22Rv1 (cell line): ENCODE results near the gene CAPN12.
"Not testable (repeated sequence)": the region's sequence is repeated elsewhere in the genome, so short reads cannot be mapped to it uniquely, and the experiment has no call there.

Experiments
- ZFX ChIP-seq: fragments of 450-650 bp; IDR thresholded peaks from 2 replicates; pipeline ENCODE4 v1.6.1; 2017; ENCODE audit warnings: antibody characterized with exemption, borderline replicate concordance
- TF ChIP-seq, protein P1 (sequence below): fragments of 450-650 bp; IDR thresholded peaks from 2 replicates; pipeline ENCODE4 v1.5.1; 2017; ENCODE audit warnings: mild to moderate bottlenecking

DNA sequence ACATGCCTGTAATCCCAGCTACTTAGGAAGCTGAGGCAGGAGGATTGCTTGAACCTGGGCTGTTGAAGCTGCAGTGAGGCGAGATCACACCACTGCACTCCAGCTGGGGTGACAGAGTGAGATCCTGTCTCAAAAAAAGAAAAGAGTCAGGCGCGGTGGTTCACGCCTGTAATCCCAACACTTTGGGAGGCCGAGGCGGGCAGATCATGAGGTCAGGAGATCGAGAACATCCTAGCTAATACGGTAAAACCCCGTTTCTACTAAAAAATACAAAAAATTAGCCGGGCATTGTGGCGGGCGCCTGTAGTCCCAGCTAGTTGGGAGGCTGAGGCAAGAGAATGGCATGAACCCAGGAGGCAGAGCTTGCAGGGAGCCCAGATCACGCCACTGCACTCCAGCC lies 37.9 kb upstream of the CAPN12 start:
- TF ChIP-seq, protein P1, sequence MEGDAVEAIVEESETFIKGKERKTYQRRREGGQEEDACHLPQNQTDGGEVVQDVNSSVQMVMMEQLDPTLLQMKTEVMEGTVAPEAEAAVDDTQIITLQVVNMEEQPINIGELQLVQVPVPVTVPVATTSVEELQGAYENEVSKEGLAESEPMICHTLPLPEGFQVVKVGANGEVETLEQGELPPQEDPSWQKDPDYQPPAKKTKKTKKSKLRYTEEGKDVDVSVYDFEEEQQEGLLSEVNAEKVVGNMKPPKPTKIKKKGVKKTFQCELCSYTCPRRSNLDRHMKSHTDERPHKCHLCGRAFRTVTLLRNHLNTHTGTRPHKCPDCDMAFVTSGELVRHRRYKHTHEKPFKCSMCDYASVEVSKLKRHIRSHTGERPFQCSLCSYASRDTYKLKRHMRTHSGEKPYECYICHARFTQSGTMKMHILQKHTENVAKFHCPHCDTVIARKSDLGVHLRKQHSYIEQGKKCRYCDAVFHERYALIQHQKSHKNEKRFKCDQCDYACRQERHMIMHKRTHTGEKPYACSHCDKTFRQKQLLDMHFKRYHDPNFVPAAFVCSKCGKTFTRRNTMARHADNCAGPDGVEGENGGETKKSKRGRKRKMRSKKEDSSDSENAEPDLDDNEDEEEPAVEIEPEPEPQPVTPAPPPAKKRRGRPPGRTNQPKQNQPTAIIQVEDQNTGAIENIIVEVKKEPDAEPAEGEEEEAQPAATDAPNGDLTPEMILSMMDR: not testable (repeated sequence)
- TF ChIP-seq ZFX: not testable (repeated sequence)
